Measurements from ENCODE around the gene IRF2BPL. TPM values are rescaled to one million over a fixed set of nuclear protein-coding genes. Genes with fewer than 3 reads are reported as not detected.

IRF2BPL gene
- total RNA-seq, 2 donors from 2014 or later: 18.3 to 27.1 TPM

DNA sequence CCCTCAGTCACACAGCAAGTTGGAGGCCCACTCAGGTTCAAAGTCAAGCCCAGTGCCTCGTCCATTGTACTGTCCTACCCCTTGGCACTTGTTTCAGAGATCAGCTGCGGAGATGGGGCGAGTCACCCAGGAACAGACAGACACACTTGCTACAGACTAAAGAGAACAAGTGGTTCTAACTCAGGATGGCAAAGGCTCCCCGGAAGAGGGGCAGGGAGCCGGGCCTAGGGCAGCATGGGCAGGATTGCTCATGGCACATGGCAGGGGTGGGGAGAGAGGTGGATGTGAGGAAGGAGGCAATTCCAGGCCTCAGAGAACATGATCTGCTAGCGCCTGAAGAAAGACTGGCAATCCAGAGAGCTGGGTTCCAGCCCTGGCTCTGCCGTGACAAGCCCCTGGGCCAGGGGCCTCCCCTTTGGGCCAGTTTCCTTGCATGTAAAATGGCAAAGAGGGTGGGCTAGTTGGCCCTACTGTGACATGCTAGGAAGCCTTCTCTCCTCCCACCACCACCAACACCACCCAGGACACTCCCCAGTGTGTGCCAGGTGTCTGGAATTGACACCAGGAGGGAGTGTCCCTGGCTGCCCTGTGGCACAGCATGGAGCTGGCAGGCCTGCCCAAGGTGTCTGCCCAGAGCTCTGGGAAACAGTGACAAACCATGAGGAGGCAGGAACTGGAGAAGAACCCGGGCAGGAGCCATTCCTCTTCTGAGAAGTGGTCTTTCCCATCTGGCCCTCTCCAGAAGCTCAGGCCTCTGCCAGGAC, 24.0 kb upstream of the IRF2BPL start:
- intact Hi-C loops (cut with DNase I): loop anchor here (2.0 kb wide), 1 partner anchor 140 kb away; no protein-coding TSS in a partner anchor
- H3K4me3 ChIP-seq: no peak overlapping the region
- H3K9ac ChIP-seq (ENCODE audit: low read depth in 2 of 2, low read length in 2 of 2): peak overlapping the region in 1 of 2 donors; percentile 38
- no peak for TF ChIP-seq CTCF (IDR thresholded peaks at IDR 0.05)
- H3K9me3 ChIP-seq: no peaks in the 10 kb centered on the region
- peaks cover 8% of the 10 kb centered on the region for H3K4me1 ChIP-seq
- H3K36me3 ChIP-seq: no peaks in the 10 kb centered on the region
- no peak overlapping the region for H3K27ac ChIP-seq
- H3K27me3 ChIP-seq: no peaks in the 10 kb centered on the region
- DNase-seq: no peak

GRCh38 chr14:77051116-77051515, 22.6 kb upstream of the IRF2BPL start:
- Histone ChIP-seq H3K27me3 (no peaks in the 10 kb centered on the region), H3K4me1 (peaks cover 12% of the 10 kb centered on the region), H3K4me3 (no peak overlapping the region), H3K27ac (peak overlapping the region; percentile 45), H3K9ac (ENCODE audit: low read depth in 2 of 2, low read length in 2 of 2) (peak overlapping the region in 1 of 2 donors; percentile 14), H3K36me3 (no peaks in the 10 kb centered on the region), H3K9me3 (no peaks in the 10 kb centered on the region)
- intact Hi-C loops (cut with DNase I): no loop called here
- TF ChIP-seq CTCF (IDR thresholded peaks at IDR 0.05): no peak
- no peak for DNase-seq

- H3K9me3 ChIP-seq: no peaks in the 10 kb centered on the region
- H3K27ac ChIP-seq: no peak overlapping the region
- no peak overlapping the region for H3K4me3 ChIP-seq
- no peak overlapping the region for H3K9ac ChIP-seq (ENCODE audit: low read depth in 2 of 2, low read length in 2 of 2)
- intact Hi-C loops (cut with DNase I): no loop called here
- H3K27me3 ChIP-seq: no peaks in the 10 kb centered on the region
- no peak for DNase-seq
- H3K36me3 ChIP-seq: no peaks in the 10 kb centered on the region
- no peak for TF ChIP-seq CTCF (IDR thresholded peaks at IDR 0.05)
- H3K4me1 ChIP-seq: peaks cover 30% of the 10 kb centered on the region
These were observed 18.2 kb upstream of the IRF2BPL start for GRCh38 chr14:77046721-77047120.

- Histone ChIP-seq H3K4me3 (no peak overlapping the region), H3K27me3 (no peaks in the 10 kb centered on the region), H3K27ac (peak overlapping the region; percentile 80), H3K9ac (ENCODE audit: low read depth in 2 of 2, low read length in 2 of 2) (peak overlapping the region in 1 of 2 donors; percentile 58), H3K36me3 (no peaks in the 10 kb centered on the region), H3K9me3 (no peaks in the 10 kb centered on the region), H3K4me1 (peaks cover 34% of the 10 kb centered on the region)
- peak; percentile 73 for DNase-seq
- intact Hi-C loops (cut with DNase I): no loop called here
- no peak for TF ChIP-seq CTCF (IDR thresholded peaks at IDR 0.05)
These were observed 17.0 kb upstream of the IRF2BPL start for GRCh38 chr14:77045238-77046162.

DNA sequence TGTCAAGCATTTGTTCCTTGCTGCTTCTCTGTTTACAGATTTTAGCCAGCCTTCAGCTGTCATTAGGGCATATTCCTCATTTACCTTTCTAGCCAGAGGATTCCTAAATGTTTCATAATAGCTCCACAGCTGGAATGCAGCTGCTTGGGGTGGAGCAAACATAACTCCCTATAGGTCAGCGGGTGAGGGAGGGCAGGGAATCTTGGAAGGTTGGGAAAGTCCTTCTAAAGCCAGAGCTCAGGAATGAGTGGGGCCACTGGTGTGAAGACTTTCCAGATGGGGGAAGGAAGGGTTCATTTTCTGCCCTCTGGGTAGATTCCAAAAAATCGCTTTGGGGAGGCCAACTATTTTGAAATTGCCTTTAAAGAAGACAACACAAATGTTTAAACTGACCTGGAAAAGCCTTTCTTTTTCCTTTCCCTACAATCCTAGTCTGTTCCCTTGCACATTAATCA, 16.3 kb upstream of the IRF2BPL start:
- no peak for DNase-seq
- no peak for TF ChIP-seq CTCF (IDR thresholded peaks at IDR 0.05)
- Histone ChIP-seq H3K4me1 (peaks cover 34% of the 10 kb centered on the region), H3K9me3 (no peaks in the 10 kb centered on the region), H3K9ac (ENCODE audit: low read depth in 2 of 2, low read length in 2 of 2) (peak overlapping the region in 1 of 2 donors; percentile 58), H3K36me3 (no peaks in the 10 kb centered on the region), H3K27ac (peak overlapping the region; percentile 80), H3K4me3 (no peak overlapping the region), H3K27me3 (no peaks in the 10 kb centered on the region)
- intact Hi-C loops (cut with DNase I): no loop called here
